ENCODE results near the gene AUNIP.

AUNIP gene

GRCh38 chr1:25814549-25815087, 44.6 kb downstream of the AUNIP start:
- TF ChIP-seq NFIC (IDR thresholded peaks at IDR 0.05): no peak
- TF ChIP-seq EGR1 (IDR thresholded peaks at IDR 0.05): no peak
- no peak for TF ChIP-seq FOXM1 (IDR thresholded peaks at IDR 0.05; ENCODE audit: borderline replicate concordance, low read depth)
- TF ChIP-seq RAD21 (IDR thresholded peaks at IDR 0.05; ENCODE audit: low read depth): no peak
- TF ChIP-seq YY1 (IDR thresholded peaks at IDR 0.05; ENCODE audit: low read depth): no peak
- TF ChIP-seq TEAD4 (IDR thresholded peaks at IDR 0.05): no peak
- no peak for TF ChIP-seq REST (IDR thresholded peaks at IDR 0.05; ENCODE audit: low read depth)
- TF ChIP-seq TAF1 (IDR thresholded peaks at IDR 0.05; ENCODE audit: low read depth): no peak
- no peak for TF ChIP-seq EP300 (IDR thresholded peaks at IDR 0.05; ENCODE audit: borderline replicate concordance)
- TF ChIP-seq ZBTB7A (IDR thresholded peaks at IDR 0.05; ENCODE audit: low read depth): no peak
- TF ChIP-seq CREB1 (IDR thresholded peaks at IDR 0.05; ENCODE audit: low read depth): no peak
- no peak for TF ChIP-seq USF1 (IDR thresholded peaks at IDR 0.05)
- TF ChIP-seq MAX (IDR thresholded peaks at IDR 0.05): no peak
- no peak for TF ChIP-seq TCF12 (IDR thresholded peaks at IDR 0.05; ENCODE audit: low read depth)
- no peak for TF ChIP-seq CEBPB (IDR thresholded peaks at IDR 0.05)

GRCh38 chr1:25813734-25814471, 45.4 kb downstream of the AUNIP start:
- no peak for TF ChIP-seq TCF12 (IDR thresholded peaks at IDR 0.05; ENCODE audit: low read depth)
- TF ChIP-seq FOXM1 (IDR thresholded peaks at IDR 0.05; ENCODE audit: borderline replicate concordance, low read depth): no peak
- TF ChIP-seq TAF1 (IDR thresholded peaks at IDR 0.05; ENCODE audit: low read depth): no peak
- no peak for TF ChIP-seq YY1 (IDR thresholded peaks at IDR 0.05; ENCODE audit: low read depth)
- no peak for TF ChIP-seq RAD21 (IDR thresholded peaks at IDR 0.05; ENCODE audit: low read depth)
- TF ChIP-seq CEBPB (IDR thresholded peaks at IDR 0.05): no peak
- TF ChIP-seq EGR1 (IDR thresholded peaks at IDR 0.05): no peak
- TF ChIP-seq REST (IDR thresholded peaks at IDR 0.05; ENCODE audit: low read depth): no peak
- TF ChIP-seq TEAD4 (IDR thresholded peaks at IDR 0.05): no peak
- TF ChIP-seq ZBTB7A (IDR thresholded peaks at IDR 0.05; ENCODE audit: low read depth): no peak
- TF ChIP-seq USF1 (IDR thresholded peaks at IDR 0.05): no peak
- TF ChIP-seq MAX (IDR thresholded peaks at IDR 0.05): no peak
- TF ChIP-seq EP300 (IDR thresholded peaks at IDR 0.05; ENCODE audit: borderline replicate concordance): no peak
- TF ChIP-seq CREB1 (IDR thresholded peaks at IDR 0.05; ENCODE audit: low read depth): no peak

GRCh38 chr1:25813071-25813733, 46.1 kb downstream of the AUNIP start:
- TF ChIP-seq EP300 (IDR thresholded peaks at IDR 0.05; ENCODE audit: borderline replicate concordance) (no peak), YY1 (IDR thresholded peaks at IDR 0.05; ENCODE audit: low read depth) (no peak), RAD21 (IDR thresholded peaks at IDR 0.05; ENCODE audit: low read depth) (no peak), TEAD4 (IDR thresholded peaks at IDR 0.05) (no peak), MAX (IDR thresholded peaks at IDR 0.05) (no peak), REST (IDR thresholded peaks at IDR 0.05; ENCODE audit: low read depth) (no peak), TAF1 (IDR thresholded peaks at IDR 0.05; ENCODE audit: low read depth) (no peak), NFIC (IDR thresholded peaks at IDR 0.05) (no peak), FOXM1 (IDR thresholded peaks at IDR 0.05; ENCODE audit: borderline replicate concordance, low read depth) (no peak), CREB1 (IDR thresholded peaks at IDR 0.05; ENCODE audit: low read depth) (no peak), USF1 (IDR thresholded peaks at IDR 0.05) (no peak), CEBPB (IDR thresholded peaks at IDR 0.05) (no peak), TCF12 (IDR thresholded peaks at IDR 0.05; ENCODE audit: low read depth) (no peak)
